ENCODE results near the gene PDE1C. TPM values are rescaled to one million over a fixed set of nuclear protein-coding genes. Genes with fewer than 3 reads are reported as not detected.

PDE1C gene
- total RNA-seq, 2 donors from 2014 or later, result 0.26 to 0.60 TPM

DNA sequence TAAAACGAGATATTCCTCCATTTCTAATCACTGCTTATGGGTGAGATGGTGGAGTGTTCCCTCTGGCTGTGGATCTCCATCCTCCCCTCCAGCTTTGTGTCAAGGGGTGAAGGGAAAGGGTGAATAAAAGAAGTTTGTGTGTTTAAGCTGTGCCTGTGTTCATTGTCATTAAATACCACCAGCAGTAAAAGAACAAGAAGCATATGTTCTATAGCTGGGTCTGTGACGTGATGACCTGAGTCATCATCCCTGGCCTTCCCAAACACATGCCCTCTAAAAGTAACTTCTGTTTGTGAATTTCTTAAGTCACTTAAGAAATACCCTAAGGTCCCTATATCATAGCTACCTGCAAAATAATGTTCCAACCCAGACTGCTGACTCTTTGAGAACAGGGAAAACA lies 278.3 kb downstream of the PDE1C start:
- Mint-ChIP-seq H3K4me3 (no peak overlapping the region), H3K9me3 (no peaks in the 10 kb centered on the region), H3K4me1 (peaks cover 10% of the 10 kb centered on the region), H3K36me3 (ENCODE audit: low read depth) (no peaks in the 10 kb centered on the region), H3K27ac (no peak overlapping the region), H3K27me3 (ENCODE audit: insufficient read depth) (peaks cover 69% of the 10 kb centered on the region)
- H3K9ac ChIP-seq (ENCODE audit: extremely low read depth, low read length, poor library complexity, severe bottlenecking), result no peak overlapping the region
- H3K9me3 ChIP-seq (ENCODE audit: control insufficient read depth, low read length), result no peaks in the 10 kb centered on the region
- peaks cover 11% of the 10 kb centered on the region for H3K27me3 ChIP-seq (ENCODE audit: control insufficient read depth, insufficient read depth, low read length, poor library complexity, severe bottlenecking)
- TF ChIP-seq, protein P1, sequence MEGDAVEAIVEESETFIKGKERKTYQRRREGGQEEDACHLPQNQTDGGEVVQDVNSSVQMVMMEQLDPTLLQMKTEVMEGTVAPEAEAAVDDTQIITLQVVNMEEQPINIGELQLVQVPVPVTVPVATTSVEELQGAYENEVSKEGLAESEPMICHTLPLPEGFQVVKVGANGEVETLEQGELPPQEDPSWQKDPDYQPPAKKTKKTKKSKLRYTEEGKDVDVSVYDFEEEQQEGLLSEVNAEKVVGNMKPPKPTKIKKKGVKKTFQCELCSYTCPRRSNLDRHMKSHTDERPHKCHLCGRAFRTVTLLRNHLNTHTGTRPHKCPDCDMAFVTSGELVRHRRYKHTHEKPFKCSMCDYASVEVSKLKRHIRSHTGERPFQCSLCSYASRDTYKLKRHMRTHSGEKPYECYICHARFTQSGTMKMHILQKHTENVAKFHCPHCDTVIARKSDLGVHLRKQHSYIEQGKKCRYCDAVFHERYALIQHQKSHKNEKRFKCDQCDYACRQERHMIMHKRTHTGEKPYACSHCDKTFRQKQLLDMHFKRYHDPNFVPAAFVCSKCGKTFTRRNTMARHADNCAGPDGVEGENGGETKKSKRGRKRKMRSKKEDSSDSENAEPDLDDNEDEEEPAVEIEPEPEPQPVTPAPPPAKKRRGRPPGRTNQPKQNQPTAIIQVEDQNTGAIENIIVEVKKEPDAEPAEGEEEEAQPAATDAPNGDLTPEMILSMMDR (conservative IDR thresholded peaks at IDR 0.05), result no peak
- H3K4me1 ChIP-seq (ENCODE audit: control insufficient read depth, insufficient read depth, low read length), result peaks cover 2% of the 10 kb centered on the region
- no peaks in the 10 kb centered on the region for H3K36me3 ChIP-seq (ENCODE audit: control insufficient read depth, insufficient read depth, low read length)
- H3K4me3 ChIP-seq (ENCODE audit: low read length), result no peak overlapping the region
- 90 to 100% methylated on average over 1 to 2 of the region's 2 CpGs for WGBS, 2 experiments (ENCODE audit: insufficient coverage in 1 of 2, insufficient read length in 1 of 2)
- no peak overlapping the region for H3K27ac ChIP-seq (ENCODE audit: low read depth, low read length)
- no peak for DNase-seq

DNA sequence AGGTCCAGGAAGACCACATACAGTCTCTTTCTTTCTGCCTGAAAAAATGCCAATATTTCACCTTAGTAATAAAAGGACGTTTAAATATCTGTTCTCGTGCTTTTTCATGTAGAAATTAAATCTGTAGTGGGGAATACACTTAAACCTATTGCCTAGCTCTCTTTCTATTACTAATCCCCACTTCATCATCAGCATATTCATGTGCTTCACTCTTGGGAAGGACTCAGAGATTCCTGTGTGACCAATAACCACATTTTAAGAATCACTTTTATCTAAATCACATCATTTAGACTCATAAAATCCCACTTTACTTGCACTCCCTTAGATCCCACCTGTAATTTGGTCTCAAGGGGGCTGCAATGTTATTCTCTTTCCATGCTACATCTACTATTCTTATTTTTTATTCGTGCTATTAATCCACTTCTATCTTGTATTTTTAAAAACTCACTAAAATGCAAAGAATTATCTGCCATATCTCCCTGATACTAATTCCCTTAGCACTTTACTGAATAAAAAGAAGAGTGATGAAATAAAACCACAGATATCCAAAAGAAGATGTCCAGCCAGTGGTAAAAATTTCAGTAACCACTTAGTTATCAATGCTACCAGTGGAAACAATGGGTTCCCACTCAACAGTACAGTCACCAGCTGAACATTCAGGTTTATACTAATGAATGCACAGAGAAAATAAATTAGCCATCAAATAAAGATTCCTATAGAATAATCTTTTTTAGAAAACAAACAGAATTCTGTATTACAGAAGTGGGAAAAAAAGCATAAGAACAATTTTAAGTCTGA lies 281.1 kb downstream of the PDE1C start:
- no peak overlapping the region for H3K4me3 ChIP-seq (ENCODE audit: low read length)
- no peaks in the 10 kb centered on the region for H3K36me3 ChIP-seq (ENCODE audit: control insufficient read depth, insufficient read depth, low read length)
- H3K27ac Mint-ChIP-seq, result no peak overlapping the region
- 90 to 100% methylated on average over 2 to 3 of the region's 3 CpGs for WGBS, 2 experiments (ENCODE audit: insufficient coverage in 1 of 2, insufficient read length in 1 of 2)
- no peak for DNase-seq
- TF ChIP-seq, protein P1 (conservative IDR thresholded peaks at IDR 0.05), result no peak
- no peak overlapping the region for H3K4me3 Mint-ChIP-seq
- H3K9ac ChIP-seq (ENCODE audit: extremely low read depth, low read length, poor library complexity, severe bottlenecking), result no peak overlapping the region
- H3K36me3 Mint-ChIP-seq (ENCODE audit: low read depth), result no peaks in the 10 kb centered on the region
- peak overlapping the region; percentile 16 for H3K27ac ChIP-seq (ENCODE audit: low read depth, low read length)
- peaks cover 10% of the 10 kb centered on the region for H3K27me3 ChIP-seq (ENCODE audit: control insufficient read depth, insufficient read depth, low read length, poor library complexity, severe bottlenecking)
- H3K4me1 ChIP-seq (ENCODE audit: control insufficient read depth, insufficient read depth, low read length), result peaks cover 2% of the 10 kb centered on the region
- H3K9me3 Mint-ChIP-seq, result no peaks in the 10 kb centered on the region
- no peaks in the 10 kb centered on the region for H3K9me3 ChIP-seq (ENCODE audit: control insufficient read depth, low read length)
- peaks cover 10% of the 10 kb centered on the region for H3K4me1 Mint-ChIP-seq
- peaks cover 81% of the 10 kb centered on the region for H3K27me3 Mint-ChIP-seq (ENCODE audit: insufficient read depth)

DNA sequence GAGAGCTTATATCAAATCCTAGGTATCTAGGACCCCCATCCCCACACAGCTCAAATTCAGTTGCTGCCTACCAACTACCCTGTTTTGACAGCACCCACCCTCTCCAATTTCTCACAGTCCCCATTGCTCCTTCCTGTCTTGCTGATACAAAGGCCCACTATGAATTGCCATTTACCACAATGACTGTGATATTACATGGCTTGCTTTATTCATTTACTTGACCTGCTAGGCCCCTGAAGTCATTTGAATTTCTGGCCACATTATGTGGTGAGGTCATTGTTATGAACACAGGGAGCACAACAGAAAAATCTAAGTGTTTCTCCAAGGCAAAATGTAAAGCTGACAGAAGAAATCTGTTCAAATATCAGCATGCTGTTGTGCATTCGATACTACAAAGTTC lies 281.8 kb downstream of the PDE1C start:
- no peaks in the 10 kb centered on the region for H3K9me3 ChIP-seq (ENCODE audit: control insufficient read depth, low read length)
- H3K9me3 Mint-ChIP-seq, result no peaks in the 10 kb centered on the region
- no peaks in the 10 kb centered on the region for H3K36me3 Mint-ChIP-seq (ENCODE audit: low read depth)
- peak overlapping the region; percentile 16 for H3K27ac ChIP-seq (ENCODE audit: low read depth, low read length)
- peaks cover 86% of the 10 kb centered on the region for H3K27me3 Mint-ChIP-seq (ENCODE audit: insufficient read depth)
- H3K9ac ChIP-seq (ENCODE audit: extremely low read depth, low read length, poor library complexity, severe bottlenecking), result no peak overlapping the region
- H3K4me3 ChIP-seq (ENCODE audit: low read length), result no peak overlapping the region
- peaks cover 16% of the 10 kb centered on the region for H3K27me3 ChIP-seq (ENCODE audit: control insufficient read depth, insufficient read depth, low read length, poor library complexity, severe bottlenecking)
- H3K4me3 Mint-ChIP-seq, result no peak overlapping the region
- peaks cover 10% of the 10 kb centered on the region for H3K4me1 Mint-ChIP-seq
- no peak overlapping the region for H3K27ac Mint-ChIP-seq
- no peaks in the 10 kb centered on the region for H3K36me3 ChIP-seq (ENCODE audit: control insufficient read depth, insufficient read depth, low read length)
- peaks cover 2% of the 10 kb centered on the region for H3K4me1 ChIP-seq (ENCODE audit: control insufficient read depth, insufficient read depth, low read length)
- DNase-seq, result no peak
- 84 to 92% methylated on average over 1 of the region's 1 CpG for WGBS, 2 experiments (ENCODE audit: insufficient coverage in 1 of 2, insufficient read length in 1 of 2)
- TF ChIP-seq, protein P1 (conservative IDR thresholded peaks at IDR 0.05), result no peak

Measured in endodermal cell (in vitro differentiated cells).